GM15510 (cell line): Measurements from ENCODE around the gene MMP10.

Experiments
- POLR2A ChIP-seq: IDR thresholded peaks from 3 replicates; pipeline ENCODE4 v1.6.1; 2011; ENCODE audit warnings: borderline replicate concordance; ENCODE audit not compliant: insufficient read length; ENCODE audit errors: extremely low read depth

The MMP10 gene

DNA sequence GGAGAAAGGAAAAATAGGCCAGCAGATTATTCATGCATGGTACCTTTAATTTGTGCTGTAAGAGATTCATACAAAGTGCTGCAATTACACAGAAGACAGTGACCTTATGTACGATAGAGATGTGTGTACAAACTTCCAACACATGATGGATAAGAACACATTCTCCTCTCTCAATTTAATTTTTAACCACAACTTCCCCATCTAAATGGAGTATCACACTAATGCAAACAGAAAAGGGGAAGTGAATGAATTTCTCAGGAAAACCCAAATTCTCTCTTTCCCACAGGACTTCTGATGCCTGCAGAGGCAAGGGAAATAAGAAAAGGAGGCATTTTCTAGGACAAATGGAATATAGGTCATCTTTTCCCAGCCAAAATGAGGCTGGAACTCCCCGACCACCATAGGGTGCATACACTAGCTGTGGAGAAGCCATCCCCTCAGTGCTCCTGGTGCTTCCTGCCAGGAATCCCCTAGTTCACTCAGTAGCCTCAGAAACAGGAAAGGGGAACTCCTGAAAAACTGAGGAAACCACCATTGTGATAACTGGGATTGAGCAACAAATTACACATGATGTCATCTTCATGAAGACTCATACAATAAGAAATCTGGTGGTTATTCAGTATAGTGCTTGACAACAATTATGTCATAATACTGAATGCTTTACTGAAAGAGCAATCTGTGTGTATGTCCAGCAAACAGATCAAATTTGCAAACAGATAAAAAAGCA is 22.4 kb downstream of the MMP10 start:
- no peak for TF ChIP-seq POLR2A

DNA sequence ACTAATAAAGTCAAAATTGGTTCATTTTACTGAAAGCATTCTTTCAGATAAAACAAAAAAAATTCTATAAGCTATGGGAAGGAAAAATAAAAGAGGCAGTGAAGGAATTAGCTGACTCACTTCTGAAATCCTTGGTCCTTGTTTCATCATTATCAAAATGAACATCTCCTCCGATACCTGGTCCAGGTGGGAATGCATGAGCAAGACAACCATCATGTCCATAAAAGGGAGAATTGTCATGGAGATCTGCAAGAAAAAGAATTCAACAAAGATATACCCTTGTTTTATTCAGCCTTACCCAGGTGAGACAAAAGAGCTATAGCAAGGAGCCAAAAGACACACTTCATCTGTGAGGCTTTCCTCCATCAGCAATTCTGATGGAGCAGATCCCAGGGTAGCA is 27.2 kb downstream of the MMP10 start:
- TF ChIP-seq POLR2A: no peak

DNA sequence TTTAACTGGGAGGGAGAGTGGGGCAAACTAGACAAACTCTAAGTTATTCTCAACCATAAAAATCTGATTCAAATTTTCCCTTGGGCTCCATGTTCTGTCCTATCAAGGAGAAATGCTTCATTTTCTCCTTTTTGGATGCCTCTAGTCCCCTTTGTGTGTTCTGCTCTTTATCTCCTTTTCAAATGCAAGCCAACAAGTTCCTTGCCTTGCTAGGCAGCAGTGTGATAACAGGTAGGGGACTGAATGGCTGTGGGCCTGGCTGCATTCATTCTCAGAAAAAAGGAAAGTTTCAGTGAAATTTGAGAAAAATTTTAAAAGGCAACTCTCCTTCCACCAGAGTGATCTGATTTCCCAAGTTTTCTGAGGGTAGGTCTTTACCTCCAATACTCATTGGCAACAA is 28.8 kb downstream of the MMP10 start:
- no peak for TF ChIP-seq POLR2A

DNA sequence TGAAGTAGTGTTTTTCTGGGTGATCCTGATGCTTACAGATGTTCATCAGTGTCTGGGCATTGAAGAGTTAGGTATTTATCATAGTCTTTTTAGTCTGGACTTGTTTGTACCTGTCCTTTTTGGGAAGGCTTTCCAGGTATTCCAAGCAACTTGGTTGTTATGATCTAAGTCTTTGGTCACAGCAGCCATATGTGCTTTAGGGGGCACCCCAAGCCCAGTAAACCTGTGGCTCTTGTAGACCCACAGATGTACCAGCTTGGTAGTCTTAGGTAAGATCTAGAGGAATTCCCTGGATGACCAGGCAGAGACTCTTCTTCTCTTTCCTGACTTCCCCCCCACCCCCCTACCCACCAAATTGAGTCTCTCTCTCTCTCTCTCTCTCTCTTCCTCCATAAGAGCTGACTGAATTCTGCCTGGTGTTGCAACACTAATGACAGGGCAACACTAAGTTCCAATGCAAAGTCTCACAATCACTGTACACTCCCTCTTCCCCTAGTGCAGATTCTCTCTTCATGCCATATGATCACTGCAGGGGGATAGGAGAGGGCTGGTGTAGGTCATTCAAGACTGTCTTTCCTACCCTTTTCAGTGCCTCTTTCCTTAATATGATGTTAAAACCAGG is 31.2 kb downstream of the MMP10 start:
- TF ChIP-seq POLR2A: no peak

DNA sequence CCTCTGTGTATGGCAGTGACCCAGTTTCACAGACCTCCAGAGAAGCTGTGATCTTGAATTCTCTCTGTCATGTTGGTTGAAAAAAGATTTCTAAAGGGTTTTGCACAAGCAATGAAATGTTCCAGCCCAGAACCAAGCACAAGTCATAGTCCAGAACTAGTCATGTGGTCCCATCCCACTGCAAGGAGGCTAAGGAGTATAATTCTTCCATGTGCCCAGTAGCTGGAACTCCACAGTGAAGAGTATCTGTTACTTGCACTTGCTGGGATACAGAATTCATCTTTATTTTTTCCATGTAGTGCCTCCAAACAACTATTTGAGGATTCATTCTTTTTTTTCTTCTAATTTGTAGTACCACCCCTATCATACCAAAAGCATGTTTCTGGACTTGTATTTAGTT is 45.8 kb downstream of the MMP10 start:
- TF ChIP-seq POLR2A: no peak

DNA sequence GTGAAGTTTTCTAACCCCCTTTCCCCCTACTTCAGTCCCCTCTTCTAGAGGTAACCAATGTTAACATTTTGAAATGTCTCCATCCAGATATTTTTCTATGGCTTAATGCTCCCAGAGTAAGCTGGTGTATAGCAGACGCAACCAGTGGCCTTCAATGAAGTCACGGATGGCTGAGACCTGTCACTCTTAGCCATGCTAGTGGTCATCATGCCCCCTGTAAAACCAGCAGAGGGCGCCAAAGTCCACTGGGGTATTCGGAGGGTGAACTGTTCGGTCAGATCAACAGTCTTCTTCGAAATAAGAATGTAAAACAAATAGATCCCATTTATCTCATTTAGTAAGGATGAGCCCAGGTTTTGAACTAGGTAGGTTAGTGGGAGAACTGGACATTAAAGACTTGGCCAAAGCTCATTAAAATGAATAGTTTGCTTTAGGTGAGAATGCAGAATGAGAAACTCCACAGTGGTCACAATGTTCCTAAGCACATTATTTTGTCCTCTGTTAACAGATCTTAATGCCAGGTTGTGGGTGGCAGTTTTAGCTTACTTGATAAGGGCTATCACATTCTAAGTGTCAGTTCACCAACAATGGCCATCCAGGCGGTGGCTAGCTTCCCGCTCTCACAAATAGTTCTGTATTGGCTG is 47.1 kb downstream of the MMP10 start:
- no peak for TF ChIP-seq POLR2A

DNA sequence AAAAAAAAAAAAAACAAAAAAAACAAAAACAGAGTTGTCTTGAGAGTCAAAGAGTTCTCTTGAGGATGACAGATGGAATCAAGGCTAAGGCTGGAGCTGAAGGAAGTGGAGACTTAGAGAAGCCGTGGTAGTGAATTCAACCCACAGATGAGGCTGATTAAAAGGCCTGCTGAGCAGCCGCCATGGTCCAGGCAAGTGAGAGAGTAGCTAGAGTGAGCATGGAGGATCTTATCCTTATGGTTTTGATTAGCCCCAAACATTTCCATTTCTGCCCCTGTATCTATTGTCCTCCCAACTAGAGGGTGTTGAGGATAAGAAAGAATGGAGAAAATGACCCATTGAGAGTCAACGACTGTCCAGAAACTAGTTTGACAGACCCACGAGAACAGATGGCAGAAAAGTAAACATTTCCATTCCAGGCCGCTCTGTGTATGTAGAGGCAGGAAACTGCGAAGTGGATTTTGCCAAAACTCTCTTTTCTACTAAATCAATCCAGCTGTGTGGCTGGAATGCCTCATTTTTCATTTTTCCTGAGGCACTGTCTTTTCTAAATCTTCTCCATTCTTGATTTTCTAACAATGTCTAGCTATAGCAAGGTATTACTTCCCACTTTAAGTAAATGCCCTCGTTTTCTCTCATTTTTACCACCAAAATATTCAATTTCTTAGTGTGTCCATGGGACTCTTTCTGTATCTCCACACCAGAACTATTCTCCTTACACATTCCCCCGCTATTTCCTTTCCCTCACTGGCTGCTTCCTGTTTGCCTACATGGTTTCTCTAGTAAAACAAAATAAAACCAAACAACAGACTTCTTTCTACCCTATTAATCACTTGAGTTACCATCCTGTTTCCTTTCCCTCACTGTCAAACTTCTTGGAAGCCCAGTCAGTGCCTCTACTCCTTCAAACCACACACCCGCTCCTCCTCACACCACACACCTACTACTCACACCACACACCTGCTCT is 50.3 kb downstream of the MMP10 start:
- no peak for TF ChIP-seq POLR2A

DNA sequence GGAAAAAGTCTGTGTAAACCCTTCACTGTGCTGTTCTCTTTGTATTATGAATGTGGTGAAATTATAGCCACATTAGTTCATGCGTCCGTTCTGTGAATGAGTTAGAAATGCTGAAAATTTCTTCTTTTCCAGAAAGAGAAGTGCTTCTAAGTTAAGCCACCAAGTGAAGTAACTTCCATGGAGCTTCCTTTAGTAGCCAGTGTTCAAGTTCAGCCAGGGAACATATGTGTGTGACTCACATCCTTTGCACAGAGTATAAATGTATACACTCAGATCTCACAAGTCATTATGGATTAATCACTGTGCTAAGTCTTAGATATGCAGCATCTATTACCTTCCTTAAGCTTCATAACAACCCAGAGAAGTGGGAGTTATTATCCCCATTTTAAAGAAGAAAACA is 52.5 kb downstream of the MMP10 start:
- TF ChIP-seq POLR2A: no peak

DNA sequence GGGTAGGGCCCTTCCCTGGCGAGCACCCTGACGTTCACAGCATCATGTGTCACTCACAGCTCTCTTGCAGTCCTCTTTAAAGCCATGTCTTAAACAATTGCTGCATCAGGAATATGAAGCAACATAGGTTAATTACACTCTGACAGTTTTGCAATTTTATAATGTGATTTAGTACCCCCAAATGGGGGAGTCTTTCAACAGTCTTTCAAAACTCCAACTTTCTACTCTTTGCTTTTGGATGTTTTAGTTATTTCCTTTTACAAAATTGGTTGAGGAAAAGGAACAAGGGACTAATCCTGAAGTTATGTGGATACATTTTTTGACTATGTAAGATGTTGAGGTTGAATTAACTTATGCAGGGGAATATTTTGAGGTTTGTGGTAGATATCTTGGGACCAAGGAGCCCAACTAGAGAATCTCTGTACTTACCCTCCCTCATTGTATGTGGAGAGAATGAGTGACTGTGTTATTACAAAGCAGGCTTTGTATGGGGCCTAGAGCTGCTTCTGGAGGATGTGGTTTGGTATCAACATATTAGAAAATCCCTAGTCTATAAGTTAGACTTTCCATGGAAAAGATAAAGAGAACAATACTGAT is 55.4 kb downstream of the MMP10 start, which contains the start of gene MMP8:
Gene MMP8 (minus strand): TSS at position 51 of the 597 bp plus-strand sequence. CDS start 99 bp downstream, outside the sequence.
- TF ChIP-seq POLR2A: no peak

DNA sequence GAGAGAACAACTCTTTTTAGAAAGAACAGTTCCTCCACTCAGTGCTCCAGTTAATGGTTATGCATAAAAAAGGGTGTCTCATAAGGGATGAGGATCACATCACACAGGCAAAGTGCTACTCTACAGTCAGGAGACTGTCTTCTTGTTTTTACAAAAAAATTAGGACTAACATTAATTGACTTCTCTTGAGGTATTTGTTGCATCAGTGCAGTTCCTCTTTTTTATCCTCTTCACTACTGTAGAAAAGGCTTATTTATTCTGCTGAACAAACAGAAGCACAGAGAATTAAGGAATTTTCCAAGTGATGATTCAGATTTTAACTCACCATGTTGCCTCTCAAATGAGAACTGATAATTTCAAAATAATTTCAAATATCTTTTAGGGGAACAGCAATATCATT is 57.6 kb downstream of the MMP10 start:
- TF ChIP-seq POLR2A: no peak
